Lower lobe of right lung (tissue), 2 donors: ENCODE measurements around the gene OR9A4. TPM values are rescaled to one million over a fixed set of nuclear protein-coding genes. Genes with fewer than 3 reads are reported as not detected.

Experiments
- ATAC-seq, 2 donors: fragments of 200-7000 bp; cut with Tn5 transposase; one replicate each; pipeline ENCODE4 v1.9.1; 2020 to 2022; ENCODE audit warnings: mild to moderate bottlenecking in 2 of 2, moderate library complexity in 2 of 2
- DNase-seq: peaks from one replicate; pipeline ENCODE4 v3.0.0-alpha.2; 2020
- H3K27ac ChIP-seq: fragments of 200-600 bp; one replicate; pipeline ENCODE4 v1.8.0; 2022
- H3K27me3 ChIP-seq: fragments of 200-600 bp; one replicate; pipeline ENCODE4 v1.8.0; 2022; ENCODE audit warnings: low read depth
- H3K36me3 ChIP-seq: fragments of 200-600 bp; one replicate; pipeline ENCODE4 v1.8.0; 2022; ENCODE audit warnings: mild to moderate bottlenecking
- H3K4me1 ChIP-seq: fragments of 200-600 bp; one replicate; pipeline ENCODE4 v1.8.0; 2022
- H3K4me3 ChIP-seq: fragments of 200-600 bp; one replicate; pipeline ENCODE4 v1.8.0; 2022; ENCODE audit warnings: mild to moderate bottlenecking
- H3K9me3 ChIP-seq: fragments of 200-600 bp; one replicate; pipeline ENCODE4 v1.8.0; 2022
- CTCF ChIP-seq: fragments of 200-600 bp; IDR thresholded peaks from one replicate; pipeline ENCODE4 v1.8.0; 2022; ENCODE audit warnings: antibody characterized with exemption, mild to moderate bottlenecking
- intact Hi-C: fragments of 100-400 bp; cut with DNase I; formaldehyde crosslinking; loops from one replicate; pipeline ENCODE4 v1.11.0; 2022
- total RNA-seq: library from RNA; stranded (reverse); fragmentation: NEBNext Ultra II Directional; extraction: Animal tissue kit (Norgen Biotek cat#: 25700); gene quantifications from one replicate; pipeline ENCODE4 v1.2.1, GENCODE V29; 2021
- donor health status: DM: no; HTN: yes; CAD: no; lungs with severe emphysema.

The OR9A4 gene
- total RNA-seq, 1 donor from 2014 or later, result not detected

GRCh38 chr7:141876371-141876770 lies 39.8 kb upstream of the OR9A4 start:
- intact Hi-C loops, result no loop called here

GRCh38 chr7:141877365-141877764 lies 38.8 kb upstream of the OR9A4 start:
- H3K4me3 ChIP-seq, result no peak overlapping the region
- ATAC-seq, result no peak
- no peaks in the 10 kb centered on the region for H3K27me3 ChIP-seq
- no peak for TF ChIP-seq CTCF
- H3K4me1 ChIP-seq, result no peaks in the 10 kb centered on the region
- no peak overlapping the region for H3K27ac ChIP-seq
- H3K9me3 ChIP-seq, result no peaks in the 10 kb centered on the region
- intact Hi-C loops, result no loop called here
- no peak for DNase-seq
- no peaks in the 10 kb centered on the region for H3K36me3 ChIP-seq

More at GRCh38 chr7:141876371-141876770, 39.8 kb upstream of the OR9A4 start:
- Histone ChIP-seq H3K4me3 (no peak overlapping the region), H3K4me1 (no peaks in the 10 kb centered on the region), H3K9me3 (no peaks in the 10 kb centered on the region), H3K36me3 (no peaks in the 10 kb centered on the region), H3K27ac (no peak overlapping the region), H3K27me3 (no peaks in the 10 kb centered on the region)
- no peak for TF ChIP-seq CTCF
- ATAC-seq (no peak), DNase-seq (no peak)

GRCh38 chr7:141880960-141881359 lies 35.2 kb upstream of the OR9A4 start:
- no peak overlapping the region for H3K4me3 ChIP-seq
- H3K9me3 ChIP-seq, result no peaks in the 10 kb centered on the region
- H3K27ac ChIP-seq, result no peak overlapping the region
- intact Hi-C loops, result no loop called here
- DNase-seq, result no peak
- H3K27me3 ChIP-seq, result no peaks in the 10 kb centered on the region
- no peak for ATAC-seq
- H3K36me3 ChIP-seq, result no peaks in the 10 kb centered on the region
- no peak for TF ChIP-seq CTCF
- no peaks in the 10 kb centered on the region for H3K4me1 ChIP-seq

GRCh38 chr7:141884539-141885225 lies 31.5 kb upstream of the OR9A4 start:
- H3K36me3 ChIP-seq, result no peaks in the 10 kb centered on the region
- intact Hi-C loops, result no loop called here
- peak; percentile 33 to 35 for ATAC-seq
- H3K9me3 ChIP-seq, result no peaks in the 10 kb centered on the region
- H3K27ac ChIP-seq, result no peak overlapping the region
- H3K4me1 ChIP-seq, result no peaks in the 10 kb centered on the region
- TF ChIP-seq CTCF, result no peak
- H3K27me3 ChIP-seq, result no peaks in the 10 kb centered on the region
- no peak for DNase-seq
- no peak overlapping the region for H3K4me3 ChIP-seq

- TF ChIP-seq CTCF, result no peak
- Histone ChIP-seq H3K9me3 (no peaks in the 10 kb centered on the region), H3K4me3 (no peak overlapping the region), H3K27ac (no peak overlapping the region), H3K4me1 (no peaks in the 10 kb centered on the region), H3K27me3 (no peaks in the 10 kb centered on the region), H3K36me3 (no peaks in the 10 kb centered on the region)
- intact Hi-C loops, result no loop called here
- DNase-seq (no peak), ATAC-seq (peak; percentile 54 to 57)
Measured at GRCh38 chr7:141889321-141889720, 26.9 kb upstream of the OR9A4 start.
